Pancreas (tissue), 10 donors: ENCODE results near the gene FCGBP. TPM values are rescaled to one million over a fixed set of nuclear protein-coding genes. Genes with fewer than 3 reads are reported as not detected.

Experiments used
- ATAC-seq, 4 donors: fragments of 200-7000 bp; cut with Tn5 transposase; one replicate each; pipeline versions ENCODE4 v1.8.0 to v1.9.1; 2020; ENCODE audit warnings: mild to moderate bottlenecking in 4 of 4, moderate library complexity in 4 of 4
- DNase-seq, 6 donors: peaks; one replicate each; pipeline ENCODE4 v3.0.0-alpha.2; 2020
- FAIRE-seq: peaks from 2 replicates; lab custom pipeline; 2012; peaks lifted over from hg19 to GRCh38; lab: Jason Lieb, UNC
- H3K27ac ChIP-seq, 4 donors: fragments of 200-600 bp; sonication (generic); 1 replicate in 3 of 4; 2 replicates in 1 of 4; pipeline versions ENCODE4 v1.5.0 to v1.8.0; 2020
- H3K27me3 ChIP-seq, 4 donors: fragments of 200-600 bp; one replicate each; pipeline ENCODE4 v1.8.0; 2021
- H3K36me3 ChIP-seq, 3 donors: fragments of 200-600 bp; sonication (generic) in 1 of 3; one replicate each; pipeline versions ENCODE4 v1.5.0 to v1.8.0; 2020 to 2021
- H3K4me1 ChIP-seq, 3 donors: fragments of 200-600 bp; one replicate each; pipeline ENCODE4 v1.8.0; 2021
- H3K4me3 ChIP-seq, 4 donors: fragments of 200-600 bp; sonication (generic) in 2 of 4; one replicate each; pipeline versions ENCODE4 v1.5.0 to v1.8.0; 2020 to 2021
- H3K9me3 ChIP-seq, 4 donors: fragments of 200-600 bp; one replicate each; pipeline ENCODE4 v1.8.0; 2021
- WGBS, 2 donors: extraction: QIAGEN DNeasy Blood & Tissue Kit; methylation state at CpG; one replicate each; pipeline ENCODE4 v1.1.7; 2013; 5-methylcytosine and 5-hydroxymethylcytosine counted together
- intact Hi-C, 3 donors: fragments of 100-400 bp; cut with DNase I; formaldehyde crosslinking; loops; one replicate each; pipeline versions ENCODE4 v1.11.1 to v1.14.2; 2022
- polyA plus RNA-seq, 2 donors: library from polyadenylated mRNA; stranded (reverse); fragments of 200-250 nt; gene quantifications; one replicate each; pipeline ENCODE4 v1.2.3, GENCODE V29; 2013
- total RNA-seq, 6 donors: library from RNA; stranded (reverse); fragmentation: NEBNext Ultra II Directional in 4 of 6; extraction: Animal tissue kit (Norgen Biotek cat#: 25700) in 4 of 6; gene quantifications; one replicate each; pipeline versions ENCODE4 v1.2.1 to v1.2.4, GENCODE V29; 2021 to 2023
- TF ChIP-seq, protein P1 (sequence below), 4 donors: fragments of 200-600 bp; sonication (generic) in 3 of 4; IDR thresholded peaks; one replicate each; pipeline versions ENCODE4 v1.5.0 to v1.8.0; 2021; ENCODE audit warnings: antibody characterized with exemption in 4 of 4
- donor health status: healthy with polysubstance abuse.
- donor health status: DM: no; HTN: no; CAD: no; lungs with moderate emphysema.
- donor health status: DM: no; HTN: no; CAD: no.
- donor health status: control.
- donor health status: control.
- donor health status: Bipolar disorder and iron deficiency.
- donor health status: DM: yes; HTN: yes; CAD: no.
- donor health status: DM: no; HTN: no; CAD: no.
- donor health status: DM: no; HTN: no; CAD: no.
- donor health status: DM: yes; HTN: yes; CAD: no.

FCGBP gene
- total and polyA plus RNA-seq, 8 donors, result 1.4 to 118 (median 23.6) TPM

DNA sequence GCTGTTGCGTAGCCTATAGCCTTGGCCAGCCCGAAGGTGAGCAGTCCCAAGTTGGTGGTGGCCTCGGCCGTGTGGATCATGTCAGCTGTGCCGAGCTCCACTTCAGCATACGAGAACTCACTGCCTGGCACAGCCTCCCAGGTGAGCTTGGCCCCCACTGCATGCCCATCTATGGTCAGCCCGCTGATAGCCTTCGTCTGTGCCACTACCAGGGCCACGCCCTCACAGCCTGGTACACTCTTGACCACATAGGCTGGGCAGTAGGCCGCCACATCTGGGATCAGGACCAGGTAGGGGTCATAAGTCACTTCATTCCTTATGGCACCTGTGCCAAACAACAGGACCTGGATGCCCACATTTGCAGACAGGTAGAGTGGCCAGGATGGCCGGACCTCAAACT is 7.4 kb downstream of the FCGBP start:
- no peaks in the 10 kb centered on the region for H3K9me3 ChIP-seq
- FAIRE-seq (no peak), ATAC-seq (no peak), DNase-seq (no peak)
- H3K27me3 ChIP-seq, result no peaks in the 10 kb centered on the region
- intact Hi-C loops, result no loop called here
- H3K36me3 ChIP-seq, result no peaks in the 10 kb centered on the region
- no peaks in the 10 kb centered on the region for H3K4me1 ChIP-seq
- no peak overlapping the region for H3K4me3 ChIP-seq
- H3K27ac ChIP-seq, result no peak overlapping the region
- TF ChIP-seq, protein P1, sequence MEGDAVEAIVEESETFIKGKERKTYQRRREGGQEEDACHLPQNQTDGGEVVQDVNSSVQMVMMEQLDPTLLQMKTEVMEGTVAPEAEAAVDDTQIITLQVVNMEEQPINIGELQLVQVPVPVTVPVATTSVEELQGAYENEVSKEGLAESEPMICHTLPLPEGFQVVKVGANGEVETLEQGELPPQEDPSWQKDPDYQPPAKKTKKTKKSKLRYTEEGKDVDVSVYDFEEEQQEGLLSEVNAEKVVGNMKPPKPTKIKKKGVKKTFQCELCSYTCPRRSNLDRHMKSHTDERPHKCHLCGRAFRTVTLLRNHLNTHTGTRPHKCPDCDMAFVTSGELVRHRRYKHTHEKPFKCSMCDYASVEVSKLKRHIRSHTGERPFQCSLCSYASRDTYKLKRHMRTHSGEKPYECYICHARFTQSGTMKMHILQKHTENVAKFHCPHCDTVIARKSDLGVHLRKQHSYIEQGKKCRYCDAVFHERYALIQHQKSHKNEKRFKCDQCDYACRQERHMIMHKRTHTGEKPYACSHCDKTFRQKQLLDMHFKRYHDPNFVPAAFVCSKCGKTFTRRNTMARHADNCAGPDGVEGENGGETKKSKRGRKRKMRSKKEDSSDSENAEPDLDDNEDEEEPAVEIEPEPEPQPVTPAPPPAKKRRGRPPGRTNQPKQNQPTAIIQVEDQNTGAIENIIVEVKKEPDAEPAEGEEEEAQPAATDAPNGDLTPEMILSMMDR (IDR thresholded peaks at IDR 0.05), result no peak
- WGBS, 2 donors, result 94 to 96% methylated on average over 11 of the region's 11 CpGs

DNA sequence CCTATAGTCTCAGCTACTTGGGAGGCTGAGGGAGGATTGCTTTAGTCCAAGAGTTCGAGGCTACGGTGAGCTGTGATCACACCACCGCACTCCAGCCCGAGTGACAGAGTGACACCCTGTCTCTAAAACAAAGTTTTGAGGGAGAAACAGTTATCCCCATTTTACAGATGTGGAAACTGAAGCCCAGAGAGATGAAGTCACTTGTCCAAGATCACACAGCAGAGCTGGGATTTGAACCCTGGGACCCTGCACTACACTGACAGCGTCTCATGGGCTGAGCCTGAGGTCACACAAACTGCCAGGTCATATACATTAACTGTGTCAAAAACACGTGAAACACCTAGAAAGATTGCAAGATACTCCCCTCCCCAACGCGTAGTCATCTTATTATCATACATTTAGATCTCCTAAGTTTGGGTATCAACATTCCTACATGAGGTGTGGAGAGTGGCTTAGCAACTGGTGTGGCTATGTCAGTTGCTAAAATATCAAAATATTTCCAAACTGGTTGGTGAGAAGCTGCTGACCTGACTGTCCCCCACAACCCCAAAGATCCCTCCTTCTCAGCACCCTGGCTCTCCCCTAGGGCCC is 8.2 kb downstream of the FCGBP start:
- Histone ChIP-seq H3K36me3 (no peaks in the 10 kb centered on the region), H3K9me3 (no peaks in the 10 kb centered on the region), H3K4me3 (no peak overlapping the region), H3K27me3 (no peaks in the 10 kb centered on the region), H3K27ac (no peak overlapping the region), H3K4me1 (no peaks in the 10 kb centered on the region)
- TF ChIP-seq, protein P1 (IDR thresholded peaks at IDR 0.05), result no peak
- intact Hi-C loops, result no loop called here
- 90 to 94% methylated on average over 8 of the region's 8 CpGs for WGBS, 2 donors
- ATAC-seq (no peak), DNase-seq (no peak), FAIRE-seq (no peak)

DNA sequence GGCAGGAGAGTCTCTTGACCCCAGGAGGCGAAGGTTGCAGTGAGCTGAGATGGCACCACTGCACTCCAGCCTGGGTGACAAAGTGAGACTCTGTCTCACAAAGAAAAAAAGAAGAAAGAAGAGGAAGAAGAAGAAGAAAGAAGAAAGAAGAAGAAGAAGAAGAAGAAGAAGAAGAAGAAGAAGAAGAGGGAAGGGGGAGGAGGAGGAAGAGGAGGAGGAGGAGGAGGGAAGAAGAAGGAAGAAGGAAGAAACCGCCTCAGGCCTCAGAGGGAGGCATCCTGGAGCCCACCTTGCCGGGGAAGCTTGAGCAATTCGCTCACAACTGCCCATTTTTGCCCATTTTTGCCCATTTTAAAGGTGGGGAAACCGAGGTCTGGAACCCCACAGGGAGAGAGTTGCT is 9.5 kb downstream of the FCGBP start:
- no peaks in the 10 kb centered on the region for H3K4me1 ChIP-seq
- no peaks in the 10 kb centered on the region for H3K9me3 ChIP-seq
- no peak overlapping the region for H3K27ac ChIP-seq
- TF ChIP-seq, protein P1 (IDR thresholded peaks at IDR 0.05), result no peak
- ATAC-seq (no peak), FAIRE-seq (no peak), DNase-seq (no peak)
- intact Hi-C loops, result no loop called here
- no peak overlapping the region for H3K4me3 ChIP-seq
- no peaks in the 10 kb centered on the region for H3K36me3 ChIP-seq
- 85 to 90% methylated on average over 5 of the region's 5 CpGs for WGBS, 2 donors
- H3K27me3 ChIP-seq, result no peaks in the 10 kb centered on the region

DNA sequence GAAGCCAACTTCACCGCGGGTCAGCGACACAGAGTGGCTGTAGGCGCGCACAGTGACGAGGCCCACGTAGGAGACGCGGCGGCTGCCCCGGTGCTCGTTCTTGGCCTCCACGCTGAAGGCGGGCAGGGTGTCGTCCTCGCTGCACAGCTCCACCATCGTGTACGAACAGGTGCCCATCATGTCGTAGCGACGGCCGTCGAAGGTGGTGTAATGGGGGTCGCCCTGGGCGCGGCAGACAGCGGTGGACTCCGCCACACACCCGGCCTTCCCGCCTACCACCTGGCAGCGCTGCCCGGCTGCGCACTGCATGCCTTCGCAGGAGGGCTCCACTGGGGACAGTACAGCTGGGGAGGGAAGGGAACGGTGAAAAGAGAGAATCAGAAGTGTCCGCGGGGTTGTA is 10.0 kb downstream of the FCGBP start:
- intact Hi-C loops, result no loop called here
- Histone ChIP-seq H3K4me1 (no peaks in the 10 kb centered on the region), H3K27ac (no peak overlapping the region), H3K9me3 (no peaks in the 10 kb centered on the region), H3K27me3 (no peaks in the 10 kb centered on the region), H3K36me3 (no peaks in the 10 kb centered on the region), H3K4me3 (no peak overlapping the region)
- DNase-seq (no peak), ATAC-seq (no peak), FAIRE-seq (no peak)
- 93 to 97% methylated on average over 37 of the region's 37 CpGs for WGBS, 2 donors
- TF ChIP-seq, protein P1 (IDR thresholded peaks at IDR 0.05), result no peak

DNA sequence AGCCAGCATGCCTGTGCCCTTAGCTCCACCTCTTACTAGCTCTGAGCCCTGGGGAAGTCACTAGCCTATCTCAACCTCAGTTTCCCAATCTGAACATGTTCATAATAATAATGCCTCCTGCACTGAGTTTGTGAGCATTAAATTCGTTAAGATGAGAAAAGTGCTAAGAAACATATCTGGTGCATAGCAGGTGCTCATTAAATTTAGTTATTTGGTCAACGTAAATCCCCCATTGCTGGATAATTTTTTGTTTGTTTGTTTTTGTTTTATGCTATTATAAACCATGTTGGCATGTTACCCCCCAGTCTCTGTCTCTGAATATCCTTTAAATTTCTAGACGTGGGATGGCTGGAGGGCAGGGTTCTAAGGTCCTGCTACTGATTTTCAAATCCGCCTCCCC is 10.6 kb downstream of the FCGBP start:
- WGBS, 2 donors, result 80 to 85% methylated on average over 4 of the region's 4 CpGs
- Histone ChIP-seq H3K9me3 (no peaks in the 10 kb centered on the region), H3K27me3 (no peaks in the 10 kb centered on the region), H3K27ac (no peak overlapping the region), H3K4me1 (no peaks in the 10 kb centered on the region), H3K4me3 (no peak overlapping the region), H3K36me3 (no peaks in the 10 kb centered on the region)
- TF ChIP-seq, protein P1 (IDR thresholded peaks at IDR 0.05), result no peak
- DNase-seq (no peak), FAIRE-seq (no peak), ATAC-seq (no peak)
- intact Hi-C loops, result no loop called here
